ENCODE data around the gene RGS14.
"Not testable (repeated sequence)": the region's sequence is repeated elsewhere in the genome, so short reads cannot be mapped to it uniquely, and the experiment has no call there.

The RGS14 gene

GRCh38 chr5:177364159-177364962, 6.6 kb downstream of the RGS14 start:
- no peak for DNase-seq

- DNase-seq: no peak
Observed at GRCh38 chr5:177365845-177366527, 8.3 kb downstream of the RGS14 start.

- peak in 8 of 58 donors; percentile 13 to 42 (median 31) for DNase-seq
Observed at GRCh38 chr5:177366528-177367322, 9.0 kb downstream of the RGS14 start.

- DNase-seq: no peak
Observed at GRCh38 chr5:177367323-177367848, 9.7 kb downstream of the RGS14 start.

- DNase-seq: no peak
Observed at GRCh38 chr5:177367981-177368868, 10.5 kb downstream of the RGS14 start.

- no peak for DNase-seq
Observed at GRCh38 chr5:177368869-177369644, 11.3 kb downstream of the RGS14 start.

- DNase-seq: peak in 8 of 58 donors; percentile 12 to 46 (median 26)
Observed at GRCh38 chr5:177369645-177370440, 12.1 kb downstream of the RGS14 start.

- DNase-seq: peak in 35 of 58 donors; percentile 13 to 75 (median 38)
Observed at GRCh38 chr5:177370488-177371119, 12.9 kb downstream of the RGS14 start.

GRCh38 chr5:177371120-177372033, 13.7 kb downstream of the RGS14 start:
- no peak for DNase-seq

GRCh38 chr5:177372034-177372896, 14.5 kb downstream of the RGS14 start:
- no peak for DNase-seq

- no peak for DNase-seq
Observed at GRCh38 chr5:177372910-177373309, 15.2 kb downstream of the RGS14 start.

- DNase-seq: peak in 1 of 58 donors; percentile 30
Observed at GRCh38 chr5:177373806-177374205, 16.1 kb downstream of the RGS14 start.

GRCh38 chr5:177374211-177374610, 16.5 kb downstream of the RGS14 start:
- DNase-seq: no peak

GRCh38 chr5:177375516-177375915, 17.8 kb downstream of the RGS14 start:
- not testable (repeated sequence) for DNase-seq

- DNase-seq: peak in 1 of 58 donors; percentile 21
Observed at GRCh38 chr5:177376107-177376506, 18.4 kb downstream of the RGS14 start.
